AG04449 (cell line): ENCODE data around the gene TAF6.

Source experiments
- CTCF ChIA-PET: fragments of 350-600 bp; formaldehyde crosslinking; extraction: SDS; loops from one replicate; lab custom pipeline; 2021; ENCODE audit warnings: antibody characterized with exemption; lab: Yijun Ruan, JAX
- POLR2A ChIA-PET: fragments of 400-600, 350-600 bp; formaldehyde crosslinking; extraction: SDS; loops from one replicate; lab custom pipeline; 2020; ENCODE audit warnings: antibody characterized with exemption, inconsistent platforms; lab: Yijun Ruan, JAX
- DNase-seq: peaks from one replicate; pipeline ENCODE4 v3.0.0-alpha.2; 2010; ENCODE audit warnings: low read depth, low spot score
- H3K4me3 ChIP-seq: 2 replicates; pipeline ENCODE4 v1.5.1; 2011; ENCODE audit warnings: low read depth, mild to moderate bottlenecking, control low read depth, low read length
- TF ChIP-seq, protein P1 (sequence below): IDR thresholded peaks from one replicate; pipeline ENCODE4 v1.5.1; 2011; ENCODE audit warnings: mild to moderate bottlenecking, moderate library complexity, low read length, control low read depth, inconsistent platforms; ENCODE audit not compliant: insufficient read depth; ENCODE audit errors: missing control alignments

TAF6 gene

DNA sequence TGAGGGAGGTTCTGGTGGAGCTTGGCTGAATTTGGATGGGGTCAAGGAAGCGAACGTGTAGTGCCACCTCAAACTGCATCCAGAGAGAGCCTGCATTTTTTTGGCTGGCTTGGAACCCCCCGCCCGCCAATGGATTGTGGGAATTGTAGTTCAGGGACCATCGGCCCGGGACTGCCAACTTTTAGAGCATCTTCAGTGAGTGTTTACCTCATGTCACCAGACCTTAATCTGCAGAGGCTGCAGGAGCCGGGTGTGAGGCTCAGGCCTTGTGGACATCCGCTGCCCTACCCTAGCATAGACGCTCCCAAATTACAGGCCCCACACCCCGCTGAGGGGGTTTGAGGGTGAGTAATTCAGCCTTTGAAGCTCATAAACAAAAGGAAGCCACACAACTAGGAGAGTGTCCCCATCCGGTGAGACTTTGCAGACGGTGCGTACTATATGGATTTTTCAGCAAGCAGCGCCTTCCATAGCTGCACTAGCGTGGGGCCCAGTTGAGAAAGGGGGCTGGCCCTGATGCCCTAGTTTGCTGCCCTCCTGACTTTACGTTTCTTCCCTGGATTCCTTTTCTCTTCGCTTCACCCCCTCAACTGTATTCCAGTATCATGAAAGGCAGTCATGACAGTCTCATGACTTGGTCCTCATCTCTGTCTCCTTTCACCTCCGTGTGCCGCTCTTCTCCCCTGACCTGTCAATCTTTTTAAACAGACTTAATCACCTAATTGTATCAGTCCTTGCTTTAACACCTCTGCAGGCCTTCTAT is 993 bp upstream of the TAF6 start:
- no peak for DNase-seq
- ChIA-PET POLR2A (interaction anchor here (0.6 kb wide), 1 partner anchor 1010 kb away, joined by 4 read pairs; no protein-coding TSS in a partner anchor), CTCF (interaction anchor here (1.6 to 2.7 kb wide), 2 partner anchors 10 to 12 kb away, joined by 9 to 23 read pairs; no protein-coding TSS in a partner anchor)
- peak overlapping the region; percentile 95 for H3K4me3 ChIP-seq
- TF ChIP-seq, protein P1, sequence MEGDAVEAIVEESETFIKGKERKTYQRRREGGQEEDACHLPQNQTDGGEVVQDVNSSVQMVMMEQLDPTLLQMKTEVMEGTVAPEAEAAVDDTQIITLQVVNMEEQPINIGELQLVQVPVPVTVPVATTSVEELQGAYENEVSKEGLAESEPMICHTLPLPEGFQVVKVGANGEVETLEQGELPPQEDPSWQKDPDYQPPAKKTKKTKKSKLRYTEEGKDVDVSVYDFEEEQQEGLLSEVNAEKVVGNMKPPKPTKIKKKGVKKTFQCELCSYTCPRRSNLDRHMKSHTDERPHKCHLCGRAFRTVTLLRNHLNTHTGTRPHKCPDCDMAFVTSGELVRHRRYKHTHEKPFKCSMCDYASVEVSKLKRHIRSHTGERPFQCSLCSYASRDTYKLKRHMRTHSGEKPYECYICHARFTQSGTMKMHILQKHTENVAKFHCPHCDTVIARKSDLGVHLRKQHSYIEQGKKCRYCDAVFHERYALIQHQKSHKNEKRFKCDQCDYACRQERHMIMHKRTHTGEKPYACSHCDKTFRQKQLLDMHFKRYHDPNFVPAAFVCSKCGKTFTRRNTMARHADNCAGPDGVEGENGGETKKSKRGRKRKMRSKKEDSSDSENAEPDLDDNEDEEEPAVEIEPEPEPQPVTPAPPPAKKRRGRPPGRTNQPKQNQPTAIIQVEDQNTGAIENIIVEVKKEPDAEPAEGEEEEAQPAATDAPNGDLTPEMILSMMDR, result no peak

DNA sequence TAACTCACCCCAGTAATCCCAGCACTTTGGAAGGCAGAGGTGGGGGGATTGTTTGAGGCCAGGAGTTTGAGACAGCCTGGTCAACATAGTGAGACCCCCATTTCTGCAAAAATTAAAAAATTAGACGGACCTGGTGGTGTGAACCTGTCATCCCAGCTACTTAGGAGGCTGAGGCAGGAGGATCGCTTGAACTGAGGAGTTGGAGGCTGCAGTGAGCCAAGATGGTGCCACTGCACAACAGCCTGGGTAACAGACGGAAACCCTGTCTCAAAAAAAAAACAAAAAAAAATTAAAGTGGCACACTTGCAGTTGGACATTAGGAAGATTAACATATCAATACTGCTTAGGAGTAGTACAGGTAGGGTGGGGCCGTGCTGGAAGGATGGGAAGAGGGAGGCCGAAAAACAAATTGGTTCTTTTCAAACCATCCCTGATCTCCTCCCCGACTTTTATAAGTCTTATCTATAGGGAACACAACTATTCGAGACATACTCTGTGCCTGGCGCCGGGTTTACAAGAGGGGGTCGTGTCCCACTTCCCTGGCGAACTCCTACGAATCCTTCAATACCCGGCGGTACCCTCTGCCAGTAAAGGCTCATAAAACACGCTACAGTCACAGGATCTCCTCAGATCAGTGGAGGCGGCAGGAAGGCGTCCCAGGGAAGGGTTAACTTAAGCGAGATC is 628 bp downstream of the TAF6 start:
- ChIA-PET POLR2A (no interaction called here), CTCF (no interaction called here)
- TF ChIP-seq, protein P1, result no peak
- DNase-seq, result no peak
- H3K4me3 ChIP-seq, result peak overlapping the region; percentile 95

DNA sequence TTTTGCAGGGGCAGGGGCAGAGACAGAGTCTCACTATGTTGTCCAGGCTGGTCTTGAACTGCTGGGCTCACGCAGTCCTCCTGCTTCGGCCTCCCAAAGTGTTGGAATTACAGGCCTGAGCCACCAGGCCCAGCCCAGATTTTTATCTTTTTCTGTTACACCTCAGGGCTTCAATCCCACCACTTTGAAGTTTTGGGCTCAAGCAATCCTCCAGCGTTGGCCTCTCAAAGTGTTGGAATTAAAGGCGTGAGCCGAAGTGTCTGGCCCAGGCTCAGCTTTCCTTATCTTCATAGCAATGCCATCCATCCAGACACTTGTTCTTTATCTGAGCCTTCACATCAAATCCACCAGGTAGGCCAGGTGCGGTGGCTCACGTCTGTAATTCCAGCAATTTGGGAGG is 4.1 kb downstream of the TAF6 start:
- H3K4me3 ChIP-seq, result no peak overlapping the region
- CTCF ChIA-PET, result interaction anchor here (1.2 kb wide), 1 partner anchor 13 kb away, joined by 6 read pairs; no protein-coding TSS in a partner anchor
- POLR2A ChIA-PET, result no interaction called here
- TF ChIP-seq, protein P1, result no peak
- no peak for DNase-seq

DNA sequence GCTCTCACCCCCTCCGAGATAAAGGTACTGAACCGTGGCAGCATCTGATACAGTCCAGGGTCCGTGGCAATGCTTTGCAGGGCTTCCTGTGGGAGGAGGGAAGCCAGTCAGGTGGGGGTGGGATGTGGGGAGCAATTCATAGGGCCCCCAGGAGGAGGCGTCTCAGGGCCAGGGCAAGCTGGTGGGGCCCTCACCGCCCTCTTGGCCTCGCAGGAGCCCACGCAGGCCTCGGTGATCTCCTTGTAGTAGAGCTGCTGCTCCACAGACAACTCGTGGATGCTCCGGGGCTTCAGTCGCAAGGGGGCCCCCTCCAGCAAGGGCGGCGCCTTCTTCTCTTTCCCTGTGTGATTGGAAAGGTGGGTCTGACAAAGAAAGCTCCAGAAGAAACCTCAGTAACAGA is 7.2 kb downstream of the TAF6 start:
- CTCF ChIA-PET, result interaction anchor here (2.4 kb wide), 1 partner anchor 20 kb away, joined by 9 read pairs; no protein-coding TSS in a partner anchor
- TF ChIP-seq, protein P1, result no peak
- H3K4me3 ChIP-seq, result no peak overlapping the region
- POLR2A ChIA-PET, result no interaction called here
- DNase-seq, result no peak

DNA sequence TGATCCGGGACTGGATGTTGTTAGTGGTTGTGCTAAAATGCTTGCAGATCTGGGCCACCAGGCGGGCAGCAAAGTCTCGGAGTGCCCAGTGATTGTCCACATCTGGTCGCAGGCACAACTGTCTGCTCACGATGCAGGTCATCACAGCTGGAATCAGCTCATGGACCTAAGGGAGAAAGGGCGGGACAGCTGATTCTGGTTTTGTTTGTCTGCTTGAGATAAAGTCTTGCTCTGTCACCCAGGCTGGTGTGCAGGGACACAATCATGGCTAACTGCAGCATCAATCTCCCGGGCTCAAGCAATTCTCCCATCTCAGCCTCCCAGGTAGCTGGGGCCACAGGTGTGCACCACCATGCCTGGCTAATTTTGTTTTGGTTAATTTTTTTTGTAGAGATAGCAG is 8.0 kb downstream of the TAF6 start:
- POLR2A ChIA-PET, result no interaction called here
- TF ChIP-seq, protein P1, result no peak
- DNase-seq, result no peak
- CTCF ChIA-PET, result no interaction called here
- H3K4me3 ChIP-seq, result no peak overlapping the region
